Epithelial cell of esophagus (primary cell): ENCODE data around the gene MROH7.

Experiments used
- DNase-seq: peaks from one replicate; pipeline ENCODE4 v3.0.0; 2010; ENCODE audit warnings: low read depth
- H3K4me3 ChIP-seq: 2 replicates; pipeline ENCODE4 v1.5.1; 2011; ENCODE audit warnings: mild to moderate bottlenecking, low read length, control low read depth
- TF ChIP-seq, protein P1 (sequence below): IDR thresholded peaks from 2 replicates; pipeline ENCODE4 v1.5.1; 2011; ENCODE audit warnings: low read depth, mild to moderate bottlenecking, low read length, control low read depth, inconsistent platforms; ENCODE audit not compliant: insufficient read depth; ENCODE audit errors: missing control alignments

Gene MROH7

DNA sequence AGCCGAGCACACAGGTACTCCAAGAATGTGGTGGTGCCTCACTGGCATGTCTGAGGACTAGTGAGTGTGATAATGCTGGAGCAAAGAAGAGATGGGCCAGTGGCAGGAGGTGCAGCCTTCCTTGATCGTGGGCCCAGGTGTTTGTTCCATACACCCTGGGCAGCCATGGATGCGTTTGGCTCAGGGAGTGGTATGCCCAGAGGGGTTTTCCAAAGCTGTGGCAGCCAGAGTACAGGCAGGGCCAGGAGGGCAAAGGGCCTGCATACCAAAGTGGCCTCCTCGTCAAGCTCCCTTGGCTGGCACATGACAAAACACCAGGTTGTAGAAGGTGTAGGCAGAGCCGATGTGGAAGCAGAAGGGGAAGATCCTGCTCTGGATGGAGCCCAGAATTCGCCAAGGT is 103.7 kb downstream of the MROH7 start:
- H3K4me3 ChIP-seq = no peak overlapping the region
- TF ChIP-seq, protein P1, sequence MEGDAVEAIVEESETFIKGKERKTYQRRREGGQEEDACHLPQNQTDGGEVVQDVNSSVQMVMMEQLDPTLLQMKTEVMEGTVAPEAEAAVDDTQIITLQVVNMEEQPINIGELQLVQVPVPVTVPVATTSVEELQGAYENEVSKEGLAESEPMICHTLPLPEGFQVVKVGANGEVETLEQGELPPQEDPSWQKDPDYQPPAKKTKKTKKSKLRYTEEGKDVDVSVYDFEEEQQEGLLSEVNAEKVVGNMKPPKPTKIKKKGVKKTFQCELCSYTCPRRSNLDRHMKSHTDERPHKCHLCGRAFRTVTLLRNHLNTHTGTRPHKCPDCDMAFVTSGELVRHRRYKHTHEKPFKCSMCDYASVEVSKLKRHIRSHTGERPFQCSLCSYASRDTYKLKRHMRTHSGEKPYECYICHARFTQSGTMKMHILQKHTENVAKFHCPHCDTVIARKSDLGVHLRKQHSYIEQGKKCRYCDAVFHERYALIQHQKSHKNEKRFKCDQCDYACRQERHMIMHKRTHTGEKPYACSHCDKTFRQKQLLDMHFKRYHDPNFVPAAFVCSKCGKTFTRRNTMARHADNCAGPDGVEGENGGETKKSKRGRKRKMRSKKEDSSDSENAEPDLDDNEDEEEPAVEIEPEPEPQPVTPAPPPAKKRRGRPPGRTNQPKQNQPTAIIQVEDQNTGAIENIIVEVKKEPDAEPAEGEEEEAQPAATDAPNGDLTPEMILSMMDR = no peak
- no peak for DNase-seq

DNA sequence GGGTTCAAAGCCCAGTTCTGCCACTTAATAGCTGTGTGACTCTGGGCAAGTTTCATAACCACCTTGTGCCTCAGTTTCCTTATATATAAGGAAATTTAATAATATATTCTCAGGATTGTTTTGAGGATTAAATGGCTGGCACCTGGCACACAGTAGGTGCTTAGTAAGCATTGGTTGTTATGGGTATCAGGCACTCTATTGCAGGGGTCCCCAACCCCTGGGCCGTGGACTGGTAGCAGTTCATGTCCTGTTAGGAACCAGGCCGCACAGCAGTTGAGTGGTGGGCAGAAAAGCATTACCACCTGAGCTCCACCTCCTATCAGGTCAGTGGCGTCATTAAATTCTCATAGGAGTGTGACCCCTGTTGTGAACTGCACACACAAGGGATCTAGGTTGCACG is 104.3 kb downstream of the MROH7 start:
- H3K4me3 ChIP-seq = no peak overlapping the region
- no peak for DNase-seq
- TF ChIP-seq, protein P1 = no peak

DNA sequence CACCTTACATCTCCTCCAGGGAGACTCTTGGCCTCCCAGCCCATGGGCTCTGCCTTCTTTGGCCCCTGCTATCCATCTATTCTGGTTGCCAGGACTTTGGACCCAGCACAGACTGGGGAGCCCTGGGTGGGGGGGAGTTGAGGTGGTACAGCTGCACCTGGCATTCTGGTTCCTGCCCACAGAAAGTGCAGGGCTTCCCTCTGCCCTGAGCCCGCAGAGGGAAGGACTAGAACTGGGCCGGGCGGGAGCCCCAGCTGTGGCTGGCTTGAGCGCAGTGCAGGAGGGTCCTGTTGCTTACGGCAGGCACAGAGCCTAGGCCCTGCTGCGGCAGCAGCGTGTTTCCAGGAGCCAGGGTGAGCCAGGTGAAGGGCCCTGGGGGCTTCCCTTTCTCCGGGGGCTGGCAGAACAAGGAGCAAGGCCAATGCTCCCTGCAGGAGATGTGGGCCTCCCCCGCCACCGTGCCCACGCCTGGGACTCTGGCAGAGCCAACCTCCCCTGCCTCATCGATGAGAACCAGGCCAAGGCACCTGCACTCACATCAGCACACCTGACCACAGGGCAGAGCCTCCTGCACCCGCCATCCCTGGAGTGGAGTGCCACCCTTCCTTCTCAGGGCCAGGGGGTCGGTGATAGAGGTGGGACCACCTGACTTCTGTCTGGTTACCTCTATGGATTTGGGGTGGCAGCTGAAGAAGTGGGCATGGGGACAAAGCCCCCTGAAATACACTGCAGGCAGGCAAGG is 106.7 kb downstream of the MROH7 start:
- TF ChIP-seq, protein P1 = no peak
- H3K4me3 ChIP-seq = no peak overlapping the region
- no peak for DNase-seq

DNA sequence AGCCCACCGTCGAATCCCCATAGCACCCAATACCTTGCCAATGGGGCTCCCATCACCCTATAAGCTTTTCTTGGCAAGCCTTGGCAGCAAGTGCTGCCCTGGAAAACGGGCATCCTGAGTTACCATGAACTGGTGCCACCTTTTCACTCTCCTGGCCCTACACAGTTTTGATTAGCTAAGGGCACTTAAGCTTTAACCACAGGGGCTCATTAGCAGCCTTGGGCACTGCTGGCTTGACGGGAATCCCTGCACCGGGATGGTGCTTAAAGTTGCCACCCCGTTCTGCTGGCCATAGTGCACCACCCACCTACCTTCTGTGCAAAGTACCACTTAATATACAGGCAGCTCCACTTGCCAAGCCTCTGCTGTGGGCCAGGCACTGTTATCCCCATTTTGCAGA is 109.0 kb downstream of the MROH7 start:
- TF ChIP-seq, protein P1 = no peak
- no peak for DNase-seq
- no peak overlapping the region for H3K4me3 ChIP-seq

DNA sequence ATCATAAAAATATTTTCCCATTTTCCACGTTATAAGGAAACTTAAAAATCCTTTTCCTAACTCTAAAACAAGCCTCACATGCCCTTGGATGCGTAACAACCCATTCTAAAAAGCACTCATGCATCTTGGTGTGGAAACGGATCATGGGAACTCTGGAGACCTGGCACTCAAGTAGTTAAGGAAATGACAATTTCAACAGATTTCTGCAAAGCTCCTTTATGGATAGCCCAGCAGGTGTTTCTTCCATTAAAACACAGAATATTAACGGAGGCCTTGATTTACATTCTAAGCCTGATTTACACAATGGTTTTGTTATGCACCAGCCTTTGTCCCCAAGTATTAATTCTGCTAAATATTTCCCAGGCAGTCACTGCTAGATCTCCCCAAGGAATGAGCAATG is 109.8 kb downstream of the MROH7 start:
- no peak for DNase-seq
- H3K4me3 ChIP-seq = no peak overlapping the region
- TF ChIP-seq, protein P1 = no peak

DNA sequence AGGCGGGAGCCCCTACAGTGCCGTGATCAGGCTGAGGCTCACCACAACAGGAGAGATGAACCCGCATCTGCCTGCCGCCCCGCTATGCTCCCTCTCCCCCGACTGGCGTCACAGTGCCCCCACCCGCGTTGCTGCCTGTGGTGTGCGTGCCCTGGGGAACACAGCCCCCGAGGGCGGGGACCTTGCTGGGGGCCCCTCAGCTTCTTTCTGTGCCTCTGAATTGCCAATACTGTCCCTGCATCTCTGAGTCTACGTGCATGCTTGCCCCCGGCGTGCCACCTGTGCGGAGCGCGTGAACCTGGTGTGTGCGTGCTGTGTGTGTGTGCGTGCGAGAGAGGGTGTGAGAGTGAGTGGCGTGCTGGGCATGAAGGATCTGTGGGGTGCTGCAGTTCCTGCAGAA is 112.5 kb downstream of the MROH7 start:
- TF ChIP-seq, protein P1 = no peak
- H3K4me3 ChIP-seq = no peak overlapping the region
- no peak for DNase-seq

DNA sequence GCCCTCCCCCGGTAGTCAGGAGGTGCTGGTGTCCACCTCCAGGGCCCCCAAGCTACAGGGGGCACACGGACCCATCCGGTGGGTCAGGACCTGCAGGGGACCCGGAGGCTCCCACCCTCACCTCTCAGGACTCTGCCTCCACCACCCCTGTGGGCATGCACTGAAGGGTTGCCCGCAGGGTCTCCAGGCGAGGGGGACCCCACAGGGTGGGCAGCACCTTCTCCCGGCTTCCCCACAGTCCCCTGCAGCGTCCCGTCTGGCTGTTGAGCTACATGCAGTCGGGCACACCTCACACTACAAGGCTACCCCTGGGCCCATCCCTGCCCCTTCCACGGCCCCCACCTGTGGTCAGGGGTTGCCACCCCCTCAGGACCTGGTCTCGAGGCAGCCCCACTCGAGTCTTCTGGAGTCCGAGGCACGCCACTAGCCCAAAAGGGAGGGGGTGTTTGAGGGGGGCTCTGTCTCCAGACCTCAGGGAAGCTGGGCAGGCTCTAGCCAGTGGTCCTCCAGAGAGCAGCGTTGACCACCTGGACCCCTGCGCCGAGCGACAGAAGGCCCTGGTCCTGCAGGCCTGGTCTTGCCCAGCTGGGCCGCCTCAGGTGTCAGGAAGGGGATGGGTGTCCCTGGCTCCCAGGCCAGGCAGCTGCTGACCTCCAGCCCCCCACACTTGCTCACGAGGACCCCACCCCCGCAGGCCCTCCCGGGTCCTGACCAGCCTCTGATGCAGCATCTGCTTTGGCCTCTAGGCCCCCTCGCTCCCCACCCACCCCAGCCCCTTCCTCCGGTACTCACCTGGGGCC is 113.1 kb downstream of the MROH7 start:
- TF ChIP-seq, protein P1 = no peak
- DNase-seq = no peak
- H3K4me3 ChIP-seq = no peak overlapping the region
